Astrocyte (in vitro differentiated cells and primary cell): ENCODE measurements around the gene SHROOM3. TPM values are rescaled to one million over a fixed set of nuclear protein-coding genes. Genes with fewer than 3 reads are reported as not detected.
A peak's percentile ranks its signal among the peaks of the same experiment; 100 is the strongest.

Experiments used
- DNase-seq: peaks from one replicate; pipeline ENCODE4 v3.0.0-alpha.2; 2010; ENCODE audit warnings: low read depth
- FAIRE-seq: peaks from 2 replicates; lab custom pipeline; 2011; peaks lifted over from hg19 to GRCh38; lab: Jason Lieb, UNC
- H2AFZ ChIP-seq: 2 replicates; pipeline ENCODE4 v1.6.0; 2012; ENCODE audit warnings: low read depth, low read length, inconsistent platforms
- H3K27ac ChIP-seq: 2 replicates; pipeline ENCODE4 v1.5.1; 2011; ENCODE audit warnings: low read depth, low read length, inconsistent platforms
- H3K27me3 ChIP-seq: 2 replicates; pipeline ENCODE4 v1.6.0; 2011; ENCODE audit warnings: low read length, inconsistent platforms; ENCODE audit not compliant: insufficient read depth
- H3K36me3 ChIP-seq: 2 replicates; pipeline ENCODE4 v1.5.1; 2011; ENCODE audit warnings: low read length, inconsistent platforms; ENCODE audit not compliant: insufficient read depth
- H3K4me1 ChIP-seq: 2 replicates; pipeline ENCODE4 v1.5.1; 2011; ENCODE audit warnings: low read length, inconsistent platforms; ENCODE audit not compliant: insufficient read depth
- H3K4me2 ChIP-seq: 2 replicates; pipeline ENCODE4 v1.6.0; 2012; ENCODE audit warnings: low read length, inconsistent platforms
- H3K4me3 ChIP-seq: 2 replicates; pipeline ENCODE4 v1.5.1; 2011; ENCODE audit warnings: low read depth, mild to moderate bottlenecking, low read length, inconsistent platforms; ENCODE audit not compliant: insufficient read depth
- H3K79me2 ChIP-seq: 2 replicates; pipeline ENCODE4 v1.6.0; 2012; ENCODE audit warnings: mild to moderate bottlenecking, low read length, inconsistent platforms; ENCODE audit not compliant: insufficient read depth
- H3K9ac ChIP-seq: 2 replicates; pipeline ENCODE4 v1.6.0; 2012; ENCODE audit warnings: mild to moderate bottlenecking, low read length, inconsistent platforms
- H3K9me3 ChIP-seq: 2 replicates; pipeline ENCODE4 v1.5.1; 2012; ENCODE audit warnings: low read depth, mild to moderate bottlenecking, low read length, inconsistent platforms; ENCODE audit not compliant: insufficient read depth
- H4K20me1 ChIP-seq: 2 replicates; pipeline ENCODE4 v1.6.0; 2012; ENCODE audit warnings: low read length, inconsistent platforms; ENCODE audit not compliant: insufficient read depth
- H3K27ac Mint-ChIP-seq: one replicate; pipeline ENCODE4 v1.8.0; 2021; ENCODE audit warnings: mild to moderate bottlenecking, mixed read lengths; ENCODE audit not compliant: unreplicated experiment
- H3K27me3 Mint-ChIP-seq: one replicate; pipeline ENCODE4 v1.8.0; 2021; ENCODE audit warnings: low read depth, mixed read lengths; ENCODE audit not compliant: unreplicated experiment
- H3K36me3 Mint-ChIP-seq: one replicate; pipeline ENCODE4 v1.8.0; 2021; ENCODE audit warnings: low read depth, mixed read lengths; ENCODE audit not compliant: unreplicated experiment
- H3K4me1 Mint-ChIP-seq: one replicate; pipeline ENCODE4 v1.8.0; 2021; ENCODE audit warnings: low read depth, mixed read lengths; ENCODE audit not compliant: unreplicated experiment
- H3K4me3 Mint-ChIP-seq: one replicate; pipeline ENCODE4 v1.8.0; 2021; ENCODE audit warnings: mild to moderate bottlenecking, moderate library complexity, mixed read lengths; ENCODE audit not compliant: unreplicated experiment
- H3K9me3 Mint-ChIP-seq: one replicate; pipeline ENCODE4 v1.8.0; 2021; ENCODE audit warnings: mild to moderate bottlenecking, mixed read lengths; ENCODE audit not compliant: unreplicated experiment
- EZH2 ChIP-seq: IDR thresholded peaks from 2 replicates; pipeline ENCODE4 v1.6.1; 2012; ENCODE audit warnings: mild to moderate bottlenecking, low read length, inconsistent platforms; ENCODE audit not compliant: insufficient read depth
- total RNA-seq: library from RNA; stranded (reverse); gene quantifications from 2 replicates; pipeline ENCODE4 v1.2.1, GENCODE V29; 2021
- TF ChIP-seq, protein P1 (sequence below): IDR thresholded peaks from 2 replicates; pipeline ENCODE4 v1.5.1; 2011; ENCODE audit warnings: low read depth, mild to moderate bottlenecking, inconsistent platforms, low read length, moderate library complexity; ENCODE audit not compliant: insufficient read depth

The SHROOM3 gene
- total RNA-seq, 1 donor from 2014 or later = 64.6 TPM

GRCh38 chr4:76624241-76624681, 189.2 kb downstream of the SHROOM3 start:
- peak overlapping the region; percentile 98 for H3K27ac Mint-ChIP-seq
- H3K27me3 Mint-ChIP-seq = no peaks in the 10 kb centered on the region
- TF ChIP-seq, protein P1, sequence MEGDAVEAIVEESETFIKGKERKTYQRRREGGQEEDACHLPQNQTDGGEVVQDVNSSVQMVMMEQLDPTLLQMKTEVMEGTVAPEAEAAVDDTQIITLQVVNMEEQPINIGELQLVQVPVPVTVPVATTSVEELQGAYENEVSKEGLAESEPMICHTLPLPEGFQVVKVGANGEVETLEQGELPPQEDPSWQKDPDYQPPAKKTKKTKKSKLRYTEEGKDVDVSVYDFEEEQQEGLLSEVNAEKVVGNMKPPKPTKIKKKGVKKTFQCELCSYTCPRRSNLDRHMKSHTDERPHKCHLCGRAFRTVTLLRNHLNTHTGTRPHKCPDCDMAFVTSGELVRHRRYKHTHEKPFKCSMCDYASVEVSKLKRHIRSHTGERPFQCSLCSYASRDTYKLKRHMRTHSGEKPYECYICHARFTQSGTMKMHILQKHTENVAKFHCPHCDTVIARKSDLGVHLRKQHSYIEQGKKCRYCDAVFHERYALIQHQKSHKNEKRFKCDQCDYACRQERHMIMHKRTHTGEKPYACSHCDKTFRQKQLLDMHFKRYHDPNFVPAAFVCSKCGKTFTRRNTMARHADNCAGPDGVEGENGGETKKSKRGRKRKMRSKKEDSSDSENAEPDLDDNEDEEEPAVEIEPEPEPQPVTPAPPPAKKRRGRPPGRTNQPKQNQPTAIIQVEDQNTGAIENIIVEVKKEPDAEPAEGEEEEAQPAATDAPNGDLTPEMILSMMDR = no peak
- TF ChIP-seq EZH2 = no peak
- Histone ChIP-seq H3K36me3 (no peaks in the 10 kb centered on the region), H4K20me1 (no peaks in the 10 kb centered on the region), H3K27me3 (no peaks in the 10 kb centered on the region), H3K4me1 (peaks cover 31% of the 10 kb centered on the region), H3K4me2 (peak overlapping the region; percentile 82), H3K9ac (peak overlapping the region; percentile 86), H3K79me2 (peaks cover 4% of the 10 kb centered on the region), H3K9me3 (no peaks in the 10 kb centered on the region), H2AFZ (peak overlapping the region; percentile 59), H3K27ac (peak overlapping the region; percentile 97), H3K4me3 (peak overlapping the region; percentile 38)
- FAIRE-seq = peak; percentile 99
- peak overlapping the region; percentile 63 for H3K4me3 Mint-ChIP-seq
- H3K9me3 Mint-ChIP-seq = no peaks in the 10 kb centered on the region
- H3K4me1 Mint-ChIP-seq = peaks cover 43% of the 10 kb centered on the region
- H3K36me3 Mint-ChIP-seq = peaks cover 4% of the 10 kb centered on the region
- peak; percentile 98 for DNase-seq

- Histone ChIP-seq H3K36me3 (no peaks in the 10 kb centered on the region), H3K27me3 (no peaks in the 10 kb centered on the region), H3K9me3 (no peaks in the 10 kb centered on the region), H3K79me2 (peaks cover 4% of the 10 kb centered on the region), H3K4me3 (no peak overlapping the region), H3K9ac (peak overlapping the region; percentile 86), H3K4me2 (peak overlapping the region; percentile 82), H4K20me1 (no peaks in the 10 kb centered on the region), H3K4me1 (peaks cover 31% of the 10 kb centered on the region), H2AFZ (no peak overlapping the region), H3K27ac (peak overlapping the region; percentile 97)
- FAIRE-seq = peak; percentile 43
- Mint-ChIP-seq H3K27ac (peak overlapping the region; percentile 98), H3K27me3 (no peaks in the 10 kb centered on the region), H3K4me1 (peaks cover 43% of the 10 kb centered on the region), H3K4me3 (no peak overlapping the region), H3K36me3 (peaks cover 12% of the 10 kb centered on the region), H3K9me3 (no peaks in the 10 kb centered on the region)
- no peak for DNase-seq
- TF ChIP-seq, protein P1 = no peak
- TF ChIP-seq EZH2 = no peak
Measured at GRCh38 chr4:76624931-76625715, 190.1 kb downstream of the SHROOM3 start.
